Epithelial cell of proximal tubule (primary cell): ENCODE results near the gene FXYD5. TPM values are rescaled to one million over a fixed set of nuclear protein-coding genes. Genes with fewer than 3 reads are reported as not detected.

ENCODE experiments used
- DNase-seq: peaks from one replicate; pipeline ENCODE4 v3.0.0-alpha.2; 2011; ENCODE audit warnings: low read depth
- H3K4me3 ChIP-seq: 2 replicates; pipeline ENCODE4 v1.5.1; 2011; ENCODE audit warnings: low read depth, mild to moderate bottlenecking, low read length
- CTCF ChIP-seq: conservative IDR thresholded peaks from 2 replicates; pipeline ENCODE4 v1.5.1; 2012; ENCODE audit warnings: low read depth, mild to moderate bottlenecking, low read length
- total RNA-seq: library from RNA; depleted of rRNA; stranded (reverse); fragments of >200 nt; gene quantifications from 2 replicates; pipeline ENCODE4 v1.2.3, GENCODE V29; 2015

Gene FXYD5
- total RNA-seq, 1 donor from 2014 or later, result 107 TPM

DNA sequence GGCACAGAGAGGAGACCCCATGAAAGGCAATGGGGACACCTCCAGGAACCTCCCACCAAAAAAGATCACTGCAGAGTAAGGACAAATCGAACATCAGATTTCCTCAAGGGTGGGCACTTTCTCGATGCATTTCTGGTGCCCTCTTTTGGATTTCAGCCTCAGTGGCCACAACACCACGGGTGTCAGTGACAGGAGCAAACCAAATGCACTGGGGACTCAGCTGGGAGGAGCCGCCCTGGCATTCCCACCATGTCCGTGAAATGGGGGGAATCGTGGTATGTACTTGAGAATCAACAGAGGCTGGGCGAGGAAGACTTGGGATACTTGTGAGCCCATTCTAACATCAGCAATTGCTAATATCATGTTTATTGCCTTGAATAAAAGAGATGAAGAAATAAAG lies 57.7 kb downstream of the FXYD5 start:
- no peak overlapping the region for H3K4me3 ChIP-seq
- DNase-seq, result no peak
- TF ChIP-seq CTCF, result no peak

- H3K4me3 ChIP-seq, result no peak overlapping the region
- no peak for TF ChIP-seq CTCF
- no peak for DNase-seq
Measured at GRCh38 chr19:35213663-35214632, 59.4 kb downstream of the FXYD5 start.

- no peak for TF ChIP-seq CTCF
- DNase-seq, result no peak
- H3K4me3 ChIP-seq, result no peak overlapping the region
Measured at GRCh38 chr19:35214766-35215422, 60.4 kb downstream of the FXYD5 start.

DNA sequence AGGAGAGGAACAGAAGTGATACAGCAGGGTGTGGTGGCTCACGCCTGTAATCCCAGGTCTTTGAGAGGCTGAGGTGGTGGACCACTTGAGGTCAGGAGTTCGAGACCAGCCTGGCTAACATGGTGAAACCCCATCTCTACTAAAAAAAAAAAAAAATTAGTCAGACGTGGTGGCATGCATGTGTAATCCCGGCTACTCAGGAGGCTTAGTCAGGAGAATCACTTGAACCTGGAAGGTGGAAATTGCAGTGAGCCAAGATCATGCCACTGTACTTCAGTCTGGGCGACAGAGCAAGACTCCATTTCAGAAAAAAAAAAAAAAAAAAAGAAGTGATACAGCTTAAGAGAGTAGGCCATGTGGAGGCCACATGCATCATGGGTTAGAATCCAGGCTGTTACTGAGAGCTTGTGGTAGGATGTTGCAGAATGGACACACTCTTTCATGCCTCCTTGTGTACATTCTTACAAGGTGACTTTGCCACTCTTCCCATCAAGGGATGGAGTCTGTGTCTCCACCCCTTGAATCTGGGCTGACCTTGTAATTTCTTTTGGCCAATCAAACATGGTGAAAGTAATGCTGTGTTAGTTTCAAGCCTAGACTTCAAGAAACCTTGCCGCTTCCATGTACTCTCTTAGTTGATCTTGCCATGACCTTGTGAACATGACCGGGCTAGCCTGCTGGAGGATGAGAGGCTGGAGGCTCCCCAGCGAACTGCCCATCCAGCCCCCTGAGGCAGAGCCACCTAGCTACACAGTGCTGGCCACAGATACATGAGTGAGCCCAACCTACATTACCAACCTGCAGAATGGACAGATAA lies 61.7 kb downstream of the FXYD5 start:
- DNase-seq, result no peak
- no peak for TF ChIP-seq CTCF

GRCh38 chr19:35216833-35217648 lies 62.5 kb downstream of the FXYD5 start:
- TF ChIP-seq CTCF, result peak; percentile 10
- H3K4me3 ChIP-seq, result no peak overlapping the region
- DNase-seq, result no peak

More for the DNA sequence above, 61.7 kb downstream of the FXYD5 start:
- no peak overlapping the region for H3K4me3 ChIP-seq

DNA sequence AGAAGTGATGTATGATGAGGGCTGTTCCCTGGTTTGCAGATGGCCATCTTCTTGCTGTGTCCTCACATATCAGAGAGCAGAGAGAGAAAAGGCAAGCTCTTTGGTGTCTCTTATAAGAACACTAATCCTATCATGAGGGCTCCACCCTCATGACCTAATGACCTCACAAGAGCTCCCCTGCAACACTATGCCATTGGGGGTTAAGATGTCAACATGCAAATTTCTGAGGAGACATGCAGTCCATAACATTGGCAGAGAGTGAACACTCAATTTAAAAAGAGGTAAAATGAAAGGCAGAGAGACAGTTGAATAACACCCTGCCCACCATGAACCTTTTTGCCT lies 63.1 kb downstream of the FXYD5 start:
- DNase-seq, result no peak
- no peak overlapping the region for H3K4me3 ChIP-seq
- no peak for TF ChIP-seq CTCF
